Gastroesophageal sphincter (tissue), 4 donors: ENCODE data around the gene XPNPEP1. TPM values are rescaled to one million over a fixed set of nuclear protein-coding genes. Genes with fewer than 3 reads are reported as not detected.

Experiments
- ATAC-seq: fragments of 150-250 bp; one replicate; pipeline ENCODE4 v1.9.1; 2016; ENCODE audit warnings: mild to moderate bottlenecking, moderate library complexity
- H3K27ac ChIP-seq, 4 donors: fragments of 200-600 bp; sonication (generic) in 3 of 4; 1 replicate in 3 of 4; 2 replicates in 1 of 4; pipeline ENCODE4 v1.5.1; 2016 to 2019
- H3K27me3 ChIP-seq: fragments of 200-600 bp; sonication (generic); one replicate; pipeline ENCODE4 v1.5.1; 2019
- H3K36me3 ChIP-seq, 2 donors: fragments of 200-600 bp; sonication (generic); one replicate each; pipeline ENCODE4 v1.5.1; 2019; ENCODE audit warnings: control low read depth in 1 of 2
- H3K4me1 ChIP-seq, 3 donors: fragments of 200-600 bp; sonication (generic); 1 replicate in 2 of 3; 2 replicates in 1 of 3; pipeline ENCODE4 v1.5.1; 2016 to 2019; ENCODE audit warnings: control low read depth in 2 of 3
- H3K4me3 ChIP-seq, 2 donors: fragments of 200-600 bp; sonication (generic); one replicate each; pipeline ENCODE4 v1.5.1; 2019; ENCODE audit warnings: mild to moderate bottlenecking in 1 of 2, moderate library complexity in 1 of 2
- H3K9me3 ChIP-seq, 3 donors: fragments of 200-600 bp; sonication (generic); one replicate each; pipeline ENCODE4 v1.5.1; 2017 to 2019; ENCODE audit warnings: control low read depth in 2 of 3
- CTCF ChIP-seq, 4 experiments: fragments of 200-600 bp in 2 of 4; fragments of 450-650 bp in 2 of 4; sonication (generic) in 1 of 4; IDR thresholded peaks; one replicate each; pipeline ENCODE4 v1.5.1; 2017 to 2019; ENCODE audit warnings: antibody characterized with exemption in 4 of 4, mild to moderate bottlenecking in 2 of 4, moderate library complexity in 2 of 4
- EP300 ChIP-seq: sonication (generic); formaldehyde crosslinking; IDR thresholded peaks from one replicate; pipeline ENCODE4 v1.6.1; 2017; ENCODE audit warnings: antibody characterized with exemption, mild to moderate bottlenecking
- POLR2A ChIP-seq, 2 donors: fragments of 450-650 bp; IDR thresholded peaks; one replicate each; pipeline ENCODE4 v1.6.1; 2017; ENCODE audit warnings: antibody characterized with exemption in 2 of 2, mild to moderate bottlenecking in 2 of 2, moderate library complexity in 1 of 2
- POLR2AphosphoS5 ChIP-seq: sonication (generic); formaldehyde crosslinking; IDR thresholded peaks from one replicate; pipeline ENCODE4 v1.6.1; 2017; ENCODE audit warnings: antibody characterized with exemption
- WGBS, 2 donors: methylation state at CpG; one replicate each; pipeline ENCODE4 v1.1.5; 2018; ENCODE audit warnings: low coverage in 1 of 2; 5-methylcytosine and 5-hydroxymethylcytosine counted together
- total RNA-seq, 4 donors: library from RNA; depleted of rRNA; stranded (reverse); fragments of >200 nt; gene quantifications; one replicate each; pipeline ENCODE4 v1.1.0, GENCODE V29; 2016

Gene XPNPEP1
- total RNA-seq, 4 donors from 2014 or later, result 35.5 to 58.0 (median 52.1) TPM

DNA sequence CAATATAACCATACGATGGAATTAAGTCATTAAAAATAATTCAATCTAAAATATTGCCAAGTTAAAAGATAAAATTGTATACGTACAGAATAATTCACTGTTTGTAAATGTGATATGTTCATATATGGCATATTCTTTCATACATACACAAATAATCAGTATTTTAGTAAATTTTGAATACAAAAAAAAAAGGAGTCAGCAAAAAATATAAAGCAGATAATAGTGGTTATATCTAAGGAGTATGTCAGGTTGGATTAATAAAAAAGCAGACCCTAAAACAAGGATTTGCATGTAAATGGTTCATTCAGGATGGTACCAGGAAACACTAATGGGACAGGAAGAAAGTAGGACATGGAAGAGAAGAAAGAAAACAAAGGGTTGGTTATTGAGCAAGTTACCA lies 59.5 kb downstream of the XPNPEP1 start:
- no peaks in the 10 kb centered on the region for H3K27me3 ChIP-seq
- 95% methylated on average over 2 of the region's 2 CpGs for WGBS, 2 donors
- no peak for ATAC-seq

DNA sequence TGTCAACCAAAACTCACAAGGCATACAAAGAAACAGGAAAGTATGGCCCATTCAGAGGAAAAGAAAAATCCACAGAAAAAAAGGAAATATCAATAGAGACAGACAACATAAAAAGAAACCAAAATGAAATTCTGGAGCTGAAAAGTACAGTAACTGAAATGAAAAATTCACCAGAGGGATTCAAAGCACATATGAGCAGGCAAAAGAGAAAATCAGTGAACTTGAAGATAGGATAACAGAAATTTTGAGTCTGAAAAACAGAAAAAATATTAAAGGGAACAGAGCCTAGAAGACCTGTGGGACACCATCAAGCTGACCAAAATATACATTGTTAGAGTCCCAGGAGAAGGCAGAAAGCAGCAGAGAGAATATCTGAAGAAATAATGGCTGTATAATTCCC lies 60.6 kb downstream of the XPNPEP1 start:
- H3K9me3 ChIP-seq, result peaks cover 0 to 12% (median 0%) of the 10 kb centered on the region in 3 donors

More for the DNA sequence above, 59.5 kb downstream of the XPNPEP1 start:
- H3K27ac ChIP-seq, result no peak overlapping the region
- H3K4me3 ChIP-seq, result no peak overlapping the region
- peaks cover 0 to 12% (median 0%) of the 10 kb centered on the region in 3 donors for H3K9me3 ChIP-seq
- peaks cover 0 to 12% (median 0%) of the 10 kb centered on the region in 3 donors for H3K4me1 ChIP-seq
- TF ChIP-seq EP300 (no peak), POLR2AphosphoS5 (no peak), POLR2A (IDR thresholded peaks at IDR 0.05) (no peak), CTCF (IDR thresholded peaks at IDR 0.05) (no peak)
- H3K36me3 ChIP-seq, result peaks cover 0 to 64% of the 10 kb centered on the region in 2 donors

GRCh38 chr10:109862041-109862440 lies 61.3 kb downstream of the XPNPEP1 start:
- H3K4me1 ChIP-seq, result peaks cover 0 to 7% (median 0%) of the 10 kb centered on the region in 3 donors
- TF ChIP-seq POLR2A (IDR thresholded peaks at IDR 0.05), result no peak
- TF ChIP-seq POLR2AphosphoS5, result no peak
- TF ChIP-seq CTCF (IDR thresholded peaks at IDR 0.05), result no peak
- TF ChIP-seq EP300, result no peak
- WGBS, 2 donors, result 36 to 54% methylated on average over 2 to 6 of the region's 6 CpGs
- no peak for ATAC-seq
- peaks cover 0 to 12% (median 0%) of the 10 kb centered on the region in 3 donors for H3K9me3 ChIP-seq
- no peaks in the 10 kb centered on the region for H3K27me3 ChIP-seq
- H3K4me3 ChIP-seq, result no peak overlapping the region
- no peak overlapping the region for H3K27ac ChIP-seq
- H3K36me3 ChIP-seq, result peaks cover 0 to 47% of the 10 kb centered on the region in 2 donors

More for the DNA sequence above, 60.6 kb downstream of the XPNPEP1 start:
- H3K27ac ChIP-seq, result no peak overlapping the region
- H3K36me3 ChIP-seq, result peaks cover 0 to 54% of the 10 kb centered on the region in 2 donors
- peaks cover 0 to 12% (median 0%) of the 10 kb centered on the region in 3 donors for H3K4me1 ChIP-seq
- no peak overlapping the region for H3K4me3 ChIP-seq
- no peak for ATAC-seq
- H3K27me3 ChIP-seq, result no peaks in the 10 kb centered on the region
- no peak for TF ChIP-seq EP300
- no peak for TF ChIP-seq POLR2AphosphoS5
- no peak for TF ChIP-seq POLR2A (IDR thresholded peaks at IDR 0.05)
- no peak for TF ChIP-seq CTCF (IDR thresholded peaks at IDR 0.05)

- Histone ChIP-seq H3K27me3 (no peaks in the 10 kb centered on the region), H3K4me3 (no peak overlapping the region), H3K27ac (no peak overlapping the region), H3K36me3 (peaks cover 0 to 37% of the 10 kb centered on the region in 2 donors), H3K9me3 (peaks cover 0 to 12% (median 0%) of the 10 kb centered on the region in 3 donors), H3K4me1 (peaks cover 0 to 1% (median 0%) of the 10 kb centered on the region in 3 donors)
- no peak for ATAC-seq
- TF ChIP-seq POLR2AphosphoS5, result no peak
- no peak for TF ChIP-seq EP300
- TF ChIP-seq POLR2A (IDR thresholded peaks at IDR 0.05), result no peak
- TF ChIP-seq CTCF (IDR thresholded peaks at IDR 0.05), result no peak
- 91 to 93% methylated on average over 3 to 4 of the region's 4 CpGs for WGBS, 2 donors
Measured at GRCh38 chr10:109861081-109861480, 62.2 kb downstream of the XPNPEP1 start.

- Histone ChIP-seq H3K4me1 (no peaks in the 10 kb centered on the region), H3K36me3 (peaks cover 0 to 19% of the 10 kb centered on the region in 2 donors), H3K4me3 (no peak overlapping the region), H3K9me3 (peaks cover 0 to 12% (median 0%) of the 10 kb centered on the region in 3 donors), H3K27ac (no peak overlapping the region), H3K27me3 (no peaks in the 10 kb centered on the region)
- no peak for TF ChIP-seq CTCF (IDR thresholded peaks at IDR 0.05)
- no peak for TF ChIP-seq EP300
- no peak for TF ChIP-seq POLR2A (IDR thresholded peaks at IDR 0.05)
- TF ChIP-seq POLR2AphosphoS5, result no peak
- ATAC-seq, result no peak
- WGBS, 2 donors, result 100% methylated on average over 1 of the region's 1 CpG
Measured at GRCh38 chr10:109859221-109859620, 64.1 kb downstream of the XPNPEP1 start.
